ENCODE measurements around the gene PHACTR1.
"Not testable (repeated sequence)": the region's sequence is repeated elsewhere in the genome, so short reads cannot be mapped to it uniquely, and the experiment has no call there.

The PHACTR1 gene

GRCh38 chr6:12751694-12752325, 35.2 kb downstream of the PHACTR1 start:
- H3K27ac ChIP-seq = no peak overlapping the region
- peak; percentile 49 for DNase-seq (ENCODE audit: low spot score)
- POLR2A ChIA-PET (ENCODE audit: low non-redundant PET) = no interaction called here
- TF ChIP-seq CTCF (conservative IDR thresholded peaks at IDR 0.05; ENCODE audit: low read depth) = no peak
- CTCF ChIA-PET = no interaction called here

GRCh38 chr6:12753036-12753435, 36.5 kb downstream of the PHACTR1 start:
- no peak for TF ChIP-seq CTCF (conservative IDR thresholded peaks at IDR 0.05; ENCODE audit: low read depth)
- H3K27ac ChIP-seq = no peak overlapping the region
- no peak for DNase-seq (ENCODE audit: low spot score)
- CTCF ChIA-PET = no interaction called here
- POLR2A ChIA-PET (ENCODE audit: low non-redundant PET) = no interaction called here

GRCh38 chr6:12760226-12760625, 43.7 kb downstream of the PHACTR1 start:
- DNase-seq (ENCODE audit: low spot score) = no peak
- CTCF ChIA-PET = no interaction called here
- TF ChIP-seq CTCF (conservative IDR thresholded peaks at IDR 0.05; ENCODE audit: low read depth) = no peak
- H3K27ac ChIP-seq = no peak overlapping the region
- POLR2A ChIA-PET (ENCODE audit: low non-redundant PET) = no interaction called here

GRCh38 chr6:12760911-12761310, 44.3 kb downstream of the PHACTR1 start:
- no peak for DNase-seq (ENCODE audit: low spot score)
- no peak for TF ChIP-seq CTCF (conservative IDR thresholded peaks at IDR 0.05; ENCODE audit: low read depth)
- POLR2A ChIA-PET (ENCODE audit: low non-redundant PET) = no interaction called here
- no peak overlapping the region for H3K27ac ChIP-seq
- CTCF ChIA-PET = no interaction called here

GRCh38 chr6:12761376-12762115, 45.0 kb downstream of the PHACTR1 start:
- DNase-seq (ENCODE audit: low spot score) = no peak
- no peak for TF ChIP-seq CTCF (conservative IDR thresholded peaks at IDR 0.05; ENCODE audit: low read depth)
- ChIA-PET POLR2A (ENCODE audit: low non-redundant PET) (no interaction called here), CTCF (no interaction called here)
- H3K27ac ChIP-seq = no peak overlapping the region

- CTCF ChIA-PET; DNase-seq (ENCODE audit: low spot score); H3K27ac ChIP-seq; POLR2A ChIA-PET (ENCODE audit: low non-redundant PET): not testable (repeated sequence)
These were observed 46.3 kb downstream of the PHACTR1 start for GRCh38 chr6:12762731-12763434.

GRCh38 chr6:12766365-12766764, 49.8 kb downstream of the PHACTR1 start:
- H3K27ac ChIP-seq = no peak overlapping the region
- ChIA-PET POLR2A (ENCODE audit: low non-redundant PET) (no interaction called here), CTCF (no interaction called here)
- DNase-seq (ENCODE audit: low spot score) = no peak
- no peak for TF ChIP-seq CTCF (conservative IDR thresholded peaks at IDR 0.05; ENCODE audit: low read depth)
